Measurements from ENCODE around the gene TNIK.

DNA sequence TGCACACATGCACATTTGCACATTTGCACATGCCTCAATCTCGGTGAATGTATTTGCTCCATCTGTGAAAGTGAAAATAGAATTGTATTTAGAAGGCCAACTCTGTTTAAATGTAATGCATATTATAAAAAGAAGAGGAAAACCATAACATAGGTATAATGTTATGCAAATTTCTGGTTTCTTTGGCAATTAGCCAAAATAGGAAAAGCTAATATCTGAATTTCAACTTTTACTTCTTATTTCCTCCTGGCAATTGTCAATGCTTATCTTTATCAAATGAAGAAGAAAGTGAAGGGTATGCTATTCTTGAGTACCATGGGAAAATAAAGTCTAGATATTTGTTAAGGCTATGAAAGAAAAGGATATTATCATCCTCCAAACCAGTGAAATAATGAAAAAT, 357.0 kb downstream of the TNIK start:
- TF ChIP-seq EZH2phosphoT487 (IDR thresholded peaks at IDR 0.05; ENCODE audit: low read depth, severe bottlenecking, unreplicated experiment) (no peak), EZH2 (IDR thresholded peaks at IDR 0.05; ENCODE audit: borderline replicate concordance) (no peak), CTCF (IDR thresholded peaks at IDR 0.05; ENCODE audit: poor library complexity) (no peak)

All from hepatocyte (in vitro differentiated cells).